ENCODE data around the gene PUS1.

DNA sequence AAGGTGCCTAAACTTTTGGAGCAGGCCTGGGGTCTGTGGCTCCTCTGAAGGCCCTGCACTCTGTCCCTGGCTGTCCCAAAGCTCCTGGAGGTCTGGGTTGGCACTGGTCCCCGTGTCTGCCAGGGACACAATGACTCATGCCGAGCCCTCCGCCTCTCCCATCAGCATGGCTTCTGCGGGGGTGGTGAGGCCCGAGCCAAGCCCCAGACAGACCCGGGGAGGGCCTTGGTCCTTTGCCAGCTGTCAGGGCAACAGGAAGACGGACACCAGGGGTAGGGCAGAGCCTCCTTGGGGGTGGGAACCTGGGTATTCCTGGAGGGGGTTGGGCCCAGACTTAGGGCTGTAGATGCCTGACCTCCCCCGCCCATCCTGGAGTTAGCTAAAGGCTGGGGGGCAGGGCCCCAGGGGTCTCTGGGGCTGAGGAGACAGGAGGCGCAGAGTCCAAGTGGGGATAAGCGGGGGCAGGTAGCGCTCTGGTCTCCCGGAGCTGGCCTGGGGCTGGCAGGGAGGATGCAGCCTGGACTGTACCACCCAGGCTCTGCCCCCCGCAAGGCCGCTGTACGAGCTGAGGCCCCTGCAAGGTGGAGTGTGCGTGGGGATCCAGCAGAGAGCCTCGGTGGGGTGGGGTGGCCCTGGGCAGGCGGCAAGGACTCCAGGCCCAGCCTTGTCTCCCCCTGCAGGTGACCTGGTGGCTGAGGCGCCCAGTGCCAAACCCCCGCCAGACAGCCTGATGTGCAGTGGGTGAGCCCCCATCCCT is 16.4 kb upstream of the PUS1 start:
- TF ChIP-seq, protein P1, sequence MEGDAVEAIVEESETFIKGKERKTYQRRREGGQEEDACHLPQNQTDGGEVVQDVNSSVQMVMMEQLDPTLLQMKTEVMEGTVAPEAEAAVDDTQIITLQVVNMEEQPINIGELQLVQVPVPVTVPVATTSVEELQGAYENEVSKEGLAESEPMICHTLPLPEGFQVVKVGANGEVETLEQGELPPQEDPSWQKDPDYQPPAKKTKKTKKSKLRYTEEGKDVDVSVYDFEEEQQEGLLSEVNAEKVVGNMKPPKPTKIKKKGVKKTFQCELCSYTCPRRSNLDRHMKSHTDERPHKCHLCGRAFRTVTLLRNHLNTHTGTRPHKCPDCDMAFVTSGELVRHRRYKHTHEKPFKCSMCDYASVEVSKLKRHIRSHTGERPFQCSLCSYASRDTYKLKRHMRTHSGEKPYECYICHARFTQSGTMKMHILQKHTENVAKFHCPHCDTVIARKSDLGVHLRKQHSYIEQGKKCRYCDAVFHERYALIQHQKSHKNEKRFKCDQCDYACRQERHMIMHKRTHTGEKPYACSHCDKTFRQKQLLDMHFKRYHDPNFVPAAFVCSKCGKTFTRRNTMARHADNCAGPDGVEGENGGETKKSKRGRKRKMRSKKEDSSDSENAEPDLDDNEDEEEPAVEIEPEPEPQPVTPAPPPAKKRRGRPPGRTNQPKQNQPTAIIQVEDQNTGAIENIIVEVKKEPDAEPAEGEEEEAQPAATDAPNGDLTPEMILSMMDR (IDR thresholded peaks at IDR 0.05), result no peak
- TF ChIP-seq POLR2A (IDR thresholded peaks at IDR 0.05), result peak in 1 of 3 donors; percentile 29
